Lung (tissue), 12 donors: ENCODE data around the gene SUPT4H1. TPM values are rescaled to one million over a fixed set of nuclear protein-coding genes. Genes with fewer than 3 reads are reported as not detected.

Experiments used
- ATAC-seq: fragments of 200-7000 bp; cut with Tn5 transposase; one replicate; pipeline ENCODE4 v1.9.1; 2020; ENCODE audit warnings: moderate number of reproducible peaks; ENCODE audit not compliant: insufficient read depth, low FRiP score
- DNase-seq, 3 donors: peaks; one replicate each; pipeline ENCODE4 v3.0.0-alpha.2; 2013 to 2017
- H3K27ac ChIP-seq, 2 donors: one replicate each; pipeline ENCODE4 v1.5.1; 2013; ENCODE audit warnings: mild to moderate bottlenecking in 2 of 2, moderate library complexity in 2 of 2, control low read depth in 1 of 2, inconsistent platforms in 1 of 2, low read depth in 1 of 2, low read length in 1 of 2
- H3K27me3 ChIP-seq, 3 donors: one replicate each; pipeline ENCODE4 v1.5.1; 2013; ENCODE audit warnings: low read length in 2 of 3; ENCODE audit not compliant: control insufficient read depth in 3 of 3, insufficient read depth in 3 of 3
- H3K36me3 ChIP-seq, 4 donors: one replicate each; pipeline ENCODE4 v1.5.1; 2013; ENCODE audit warnings: low read length in 4 of 4, mild to moderate bottlenecking in 1 of 4, moderate library complexity in 1 of 4; ENCODE audit not compliant: control insufficient read depth in 4 of 4, insufficient read depth in 4 of 4
- H3K4me1 ChIP-seq, 5 donors: one replicate each; pipeline ENCODE4 v1.5.1; 2013; ENCODE audit warnings: low read length in 5 of 5, mild to moderate bottlenecking in 2 of 5, moderate library complexity in 1 of 5; ENCODE audit not compliant: control insufficient read depth in 5 of 5, insufficient read depth in 5 of 5
- H3K4me3 ChIP-seq: one replicate; pipeline ENCODE4 v1.5.1; 2013; ENCODE audit warnings: mild to moderate bottlenecking, control low read depth, moderate library complexity
- H3K9ac ChIP-seq, 2 donors: one replicate each; pipeline ENCODE4 v1.5.1; 2013; ENCODE audit warnings: low read length in 2 of 2, control low read depth in 1 of 2; ENCODE audit not compliant: insufficient read depth in 1 of 2
- H3K9me3 ChIP-seq, 4 donors: one replicate each; pipeline ENCODE4 v1.5.1; 2013; ENCODE audit warnings: low read length in 3 of 4, mild to moderate bottlenecking in 1 of 4, moderate library complexity in 1 of 4; ENCODE audit not compliant: control insufficient read depth in 4 of 4, insufficient read depth in 3 of 4
- CTCF ChIP-seq: IDR thresholded peaks from 2 replicates; pipeline ENCODE4 v1.5.1; 2012; ENCODE audit warnings: mild to moderate bottlenecking; ENCODE audit errors: control extremely low read depth, extremely low read depth
- WGBS, 2 donors: extraction: QIAGEN DNeasy Blood & Tissue Kit; methylation state at CpG; one replicate each; pipeline ENCODE4 v1.1.7; 2013; 5-methylcytosine and 5-hydroxymethylcytosine counted together
- polyA plus RNA-seq, 2 donors: library from polyadenylated mRNA; stranded (reverse); fragments of 200-250 nt; gene quantifications; one replicate each; pipeline ENCODE4 v1.2.1, GENCODE V29; 2013
- total RNA-seq, 2 donors: library from RNA; depleted of rRNA in 1 of 2; stranded (reverse); fragments of >200 nt in 1 of 2; gene quantifications; one replicate each; pipeline ENCODE4 v1.2.1, GENCODE V29; 2014 to 2021
- donor health status: control.
- donor health status: control.
- donor health status: Bipolar disorder and iron deficiency.
- donor health status: healthy.
- donor health status: DM: yes; HTN: yes; CAD: no.

SUPT4H1 gene
- total and polyA plus RNA-seq, 4 donors: 54.6 to 97.5 (median 67.4) TPM

- H3K27me3 ChIP-seq: no peaks in the 10 kb centered on the region
- H3K9ac ChIP-seq: no peak overlapping the region
- DNase-seq: peak in 1 of 3 donors; percentile 7
- WGBS, 2 donors: 92 to 94% methylated on average over 6 of the region's 6 CpGs
- H3K4me3 ChIP-seq: no peak overlapping the region
- no peak overlapping the region for H3K27ac ChIP-seq
- ATAC-seq: no peak
- H3K36me3 ChIP-seq: peaks cover 0 to 7% (median 0%) of the 10 kb centered on the region in 4 donors
- H3K9me3 ChIP-seq: no peaks in the 10 kb centered on the region
- TF ChIP-seq CTCF: no peak
- H3K4me1 ChIP-seq: no peaks in the 10 kb centered on the region
Observed at GRCh38 chr17:58315281-58315711, 36.7 kb downstream of the SUPT4H1 start.

GRCh38 chr17:58314706-58315015, 37.3 kb downstream of the SUPT4H1 start:
- Histone ChIP-seq H3K4me1 (no peaks in the 10 kb centered on the region), H3K27ac (no peak overlapping the region), H3K9me3 (no peaks in the 10 kb centered on the region), H3K36me3 (peaks cover 0 to 7% (median 0%) of the 10 kb centered on the region in 4 donors), H3K27me3 (no peaks in the 10 kb centered on the region), H3K4me3 (no peak overlapping the region), H3K9ac (no peak overlapping the region)
- TF ChIP-seq CTCF: no peak
- ATAC-seq (no peak), DNase-seq (peak in 1 of 3 donors; percentile 9)
- 91 to 94% methylated on average over 6 of the region's 6 CpGs for WGBS, 2 donors

DNA sequence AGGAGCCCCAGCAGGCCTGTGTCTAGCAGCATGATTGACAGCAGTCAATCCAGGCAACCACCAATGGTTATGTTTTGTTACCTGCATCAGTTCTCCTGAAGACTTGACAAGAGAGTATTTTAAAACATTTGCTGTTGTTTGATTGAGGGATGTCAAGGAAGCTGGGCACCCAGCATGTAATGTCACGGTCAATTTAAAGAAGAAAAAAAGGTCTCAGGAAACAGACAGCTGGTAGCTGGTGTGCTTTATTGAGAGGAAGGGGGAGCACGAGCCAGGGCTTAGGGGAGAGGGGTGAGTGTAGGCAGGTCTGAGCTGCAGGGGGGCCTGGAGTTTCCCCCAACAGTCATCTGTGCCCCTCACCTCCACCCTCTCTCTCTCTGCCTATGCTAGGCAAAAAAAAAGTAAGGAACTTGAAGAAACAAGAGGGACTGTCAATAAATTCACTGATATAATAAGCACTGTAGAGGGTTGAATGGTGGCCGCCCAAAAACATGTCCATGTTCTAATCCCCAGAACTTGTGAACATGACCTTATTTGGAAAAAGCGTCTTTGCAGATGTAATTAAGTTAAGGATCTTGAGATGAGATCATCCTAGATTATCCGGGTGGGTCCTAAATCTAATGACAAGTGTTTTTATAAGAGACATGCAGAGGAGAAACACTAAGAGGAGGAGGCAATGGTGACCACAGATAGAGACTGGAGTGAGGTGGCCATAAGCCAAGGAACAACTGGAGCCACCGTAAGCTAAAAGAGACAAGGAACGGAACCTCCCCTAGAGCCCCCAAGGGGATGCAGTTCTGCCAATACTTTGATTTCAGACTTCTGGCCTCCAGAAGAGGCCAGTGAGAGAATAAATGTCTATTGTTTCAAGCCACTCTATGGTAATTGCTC, 37.9 kb downstream of the SUPT4H1 start:
- no peak for TF ChIP-seq CTCF
- H3K9me3 ChIP-seq: no peaks in the 10 kb centered on the region
- H3K27ac ChIP-seq: no peak overlapping the region
- DNase-seq (no peak), ATAC-seq (no peak)
- 76 to 80% methylated on average over 7 of the region's 7 CpGs for WGBS, 2 donors
- no peaks in the 10 kb centered on the region for H3K4me1 ChIP-seq
- H3K9ac ChIP-seq: no peak overlapping the region
- peaks cover 0 to 7% (median 0%) of the 10 kb centered on the region in 4 donors for H3K36me3 ChIP-seq
- H3K4me3 ChIP-seq: no peak overlapping the region
- H3K27me3 ChIP-seq: no peaks in the 10 kb centered on the region
